ENCODE results near the gene IL6. TPM values are rescaled to one million over a fixed set of nuclear protein-coding genes. Genes with fewer than 3 reads are reported as not detected.

IL6 gene
- total RNA-seq, 1 experiment from 2014 or later, result 0.52 TPM

- ATAC-seq (no peak), DNase-seq (ENCODE audit: low spot score) (no peak)
- no peaks in the 10 kb centered on the region; the same call in 1 of the 2 replicates for H3K27me3 Mint-ChIP-seq (ENCODE audit: low read depth)
- H3K4me3 Mint-ChIP-seq, result no peak overlapping the region
- peaks cover 39% of the 10 kb centered on the region for H3K9me3 Mint-ChIP-seq
- POLR2A ChIA-PET, result no interaction called here
- no peak overlapping the region for H3K27ac Mint-ChIP-seq
- CTCF ChIA-PET, result no interaction called here
- TF ChIP-seq CBFB (CRISPR knock-in tag; IDR thresholded peaks at IDR 0.05; ENCODE audit: low read depth) (no peak), PREB (CRISPR knock-in tag; IDR thresholded peaks at IDR 0.05; ENCODE audit: borderline replicate concordance) (no peak), NFATC4 (CRISPR knock-in tag; IDR thresholded peaks at IDR 0.05) (no peak), TEAD4 (CRISPR knock-in tag; IDR thresholded peaks at IDR 0.05) (no peak), GRHL2 (CRISPR knock-in tag; IDR thresholded peaks at IDR 0.05; ENCODE audit: insufficient replicate concordance, severe bottlenecking) (no peak), PRDM15 (CRISPR knock-in tag; IDR thresholded peaks at IDR 0.05) (no peak), USF2 (CRISPR knock-in tag; IDR thresholded peaks at IDR 0.05) (no peak), E2F4 (CRISPR knock-in tag; IDR thresholded peaks at IDR 0.05; ENCODE audit: borderline replicate concordance, low read depth) (no peak), E2F5 (CRISPR knock-in tag; IDR thresholded peaks at IDR 0.05) (no peak)
- peaks cover 31% of the 10 kb centered on the region for H3K36me3 Mint-ChIP-seq
- no peaks in the 10 kb centered on the region for H3K4me1 Mint-ChIP-seq
Measured at GRCh38 chr7:22751341-22751740, 24.3 kb downstream of the IL6 start.

GRCh38 chr7:22757338-22757994, 30.5 kb downstream of the IL6 start:
- ChIA-PET POLR2A (no interaction called here), CTCF (interaction anchor here (3.6 kb wide), 1 partner anchor 25 kb away, joined by 17 read pairs; no protein-coding TSS in a partner anchor)
- Mint-ChIP-seq H3K4me1 (0 out of 2 replicates have a peak, but pooled peaks cover 4% of the 10 kb centered on the region), H3K27me3 (ENCODE audit: low read depth) (no peaks in the 10 kb centered on the region; the same call in 1 of the 2 replicates), H3K36me3 (peaks cover 23% of the 10 kb centered on the region), H3K9me3 (peaks cover 44% of the 10 kb centered on the region), H3K27ac (no peak overlapping the region), H3K4me3 (no peak overlapping the region)
- DNase-seq (ENCODE audit: low spot score) (no peak), ATAC-seq (no peak)
- no peak for TF ChIP-seq PRRX2 (CRISPR knock-in tag; IDR thresholded peaks at IDR 0.05)
- no peak for TF ChIP-seq ATF6 (CRISPR knock-in tag; IDR thresholded peaks at IDR 0.05)
- TF ChIP-seq NFATC4 (CRISPR knock-in tag; IDR thresholded peaks at IDR 0.05), result no peak
- TF ChIP-seq ATF1 (CRISPR knock-in tag; IDR thresholded peaks at IDR 0.05), result no peak
- TF ChIP-seq CREM (CRISPR knock-in tag; IDR thresholded peaks at IDR 0.05), result no peak

All from WTC11 (cell line).